GM12878 (cell line): ENCODE results near the gene SLC9A7. TPM values are rescaled to one million over a fixed set of nuclear protein-coding genes. Genes with fewer than 3 reads are reported as not detected.

ENCODE experiments used
- BCL11A ChIP-seq: IDR thresholded peaks from 2 replicates; pipeline ENCODE4 v1.6.1; 2011; ENCODE audit warnings: low read depth, low read length
- CBX5 ChIP-seq: sonication (generic); IDR thresholded peaks from 2 replicates; pipeline ENCODE4 v1.6.1; 2016; ENCODE audit warnings: low read depth, moderate library complexity, mild to moderate bottlenecking, inconsistent platforms
- E2F8 ChIP-seq: fragments of 450-650 bp; IDR thresholded peaks from 2 replicates; pipeline ENCODE4 v1.6.1; 2018; ENCODE audit warnings: mild to moderate bottlenecking, low read depth, moderate library complexity; ENCODE audit not compliant: partially characterized antibody
- EP300 ChIP-seq, 2 experiments: fragments of 150-350 bp in 1 of 2; IDR thresholded peaks; 2 replicates each; pipeline ENCODE4 v1.6.1; 2011 to 2012; ENCODE audit warnings: low read depth in 2 of 2, low read length in 2 of 2, borderline replicate concordance in 1 of 2, improper control_type of control experiment in 1 of 2, inconsistent platforms in 1 of 2; ENCODE audit not compliant: control insufficient read depth in 1 of 2
- EZH2 ChIP-seq: IDR thresholded peaks from 2 replicates; pipeline ENCODE4 v1.6.1; 2012; ENCODE audit warnings: low read depth, mild to moderate bottlenecking, control low read depth, inconsistent platforms, low read length, borderline replicate concordance; ENCODE audit not compliant: control insufficient read depth
- GABPA ChIP-seq: IDR thresholded peaks from 2 replicates; pipeline ENCODE4 v1.6.1; 2014; ENCODE audit warnings: antibody characterized with exemption, low read depth, mild to moderate bottlenecking, inconsistent platforms
- HDGF ChIP-seq: fragments of 450-650 bp; IDR thresholded peaks from 2 replicates; pipeline ENCODE4 v1.6.1; 2016; ENCODE audit warnings: antibody characterized with exemption
- IKZF1 ChIP-seq: fragments of 450-650 bp; conservative IDR thresholded peaks from 2 replicates; pipeline ENCODE4 v1.6.1; 2017; ENCODE audit warnings: antibody characterized with exemption, mild to moderate bottlenecking
- IKZF2 ChIP-seq, 2 experiments: fragments of 450-650 bp; IDR thresholded peaks; 2 replicates each; pipeline ENCODE4 v1.6.1; 2017; ENCODE audit warnings: mild to moderate bottlenecking in 2 of 2, moderate library complexity in 2 of 2
- KLF5 ChIP-seq: fragments of 450-650 bp; IDR thresholded peaks from 2 replicates; pipeline ENCODE4 v1.6.1; 2014; ENCODE audit warnings: mild to moderate bottlenecking; ENCODE audit not compliant: partially characterized antibody
- MYC ChIP-seq: IDR thresholded peaks from 2 replicates; pipeline ENCODE4 v1.6.1; 2011; ENCODE audit warnings: mild to moderate bottlenecking, low read length, moderate library complexity, inconsistent platforms; ENCODE audit not compliant: insufficient read depth, insufficient replicate concordance, insufficient read length, severe bottlenecking
- NFXL1 ChIP-seq: fragments of 450-650 bp; IDR thresholded peaks from 2 replicates; pipeline ENCODE4 v1.6.1; 2017; ENCODE audit warnings: antibody characterized with exemption, mild to moderate bottlenecking, borderline replicate concordance
- NR2C1 ChIP-seq: fragments of 450-650 bp; IDR thresholded peaks from 2 replicates; pipeline ENCODE4 v1.6.1; 2017; ENCODE audit warnings: antibody characterized with exemption, mild to moderate bottlenecking, moderate library complexity
- RCOR1 ChIP-seq: conservative IDR thresholded peaks from 2 replicates; pipeline ENCODE4 v1.6.1; 2012; ENCODE audit warnings: low read depth, low read length, improper control_type of control experiment
- RUNX3 ChIP-seq: IDR thresholded peaks from 2 replicates; pipeline ENCODE4 v1.6.1; 2012; ENCODE audit warnings: low read length, inconsistent platforms
- SMC3 ChIP-seq: IDR thresholded peaks from 2 replicates; pipeline ENCODE4 v1.6.1; 2011; ENCODE audit warnings: low read length, improper control_type of control experiment, borderline replicate concordance
- STAT1 ChIP-seq: fragments of 450-650 bp; conservative IDR thresholded peaks from 2 replicates; pipeline ENCODE4 v1.6.1; 2014; ENCODE audit warnings: antibody characterized with exemption, mild to moderate bottlenecking
- WRNIP1 ChIP-seq: IDR thresholded peaks from 2 replicates; pipeline ENCODE4 v1.6.1; 2011; ENCODE audit warnings: low read depth, low read length, improper control_type of control experiment, borderline replicate concordance
- ZNF207 ChIP-seq: fragments of 450-650 bp; IDR thresholded peaks from 2 replicates; pipeline ENCODE4 v1.6.1; 2014; ENCODE audit warnings: antibody characterized with exemption, mild to moderate bottlenecking, borderline replicate concordance
- polyA plus RNA-seq, 11 experiments: library from polyadenylated mRNA; depleted of rRNA in 4 of 11; unstranded in 6 of 11; stranded (reverse) in 5 of 11; fragments of >200 nt; fragmentation: Nextera tagmentation in 4 of 11; fragmentation: Illumina TruSeq in 1 of 11; extraction: Ambion mirVana in 4 of 11; extraction: Trizol in 1 of 11; gene quantifications; 1 replicate in 1 of 11; 2 replicates in 10 of 11; pipeline versions ENCODE4 v1.2.1 to v1.2.3, GENCODE V29; 2011 to 2016; ENCODE audit warnings: inconsistent platforms in 2 of 11, missing spikeins in 2 of 11, low read depth in 1 of 11
- total RNA-seq, 4 experiments: library from RNA; depleted of rRNA in 3 of 4; stranded (reverse); fragments of >200 nt in 3 of 4; fragmentation: Illumina TruSeq in 1 of 4; extraction: Trizol in 1 of 4; gene quantifications; 2 replicates each; pipeline versions ENCODE4 v1.2.1 to v1.2.3, GENCODE V29; 2013 to 2021
- TF ChIP-seq, protein P1 (sequence below): fragments of 450-650 bp; IDR thresholded peaks from 2 replicates; pipeline ENCODE4 v1.6.1; 2017; ENCODE audit warnings: mild to moderate bottlenecking
- TF ChIP-seq, protein P2 (sequence below): fragments of 450-650 bp; IDR thresholded peaks from 2 replicates; pipeline ENCODE4 v1.6.1; 2017; ENCODE audit warnings: mild to moderate bottlenecking, moderate library complexity
- TF ChIP-seq, protein P3 (sequence below): fragments of 450-650 bp; IDR thresholded peaks from 2 replicates; pipeline ENCODE4 v1.6.1; 2016; ENCODE audit warnings: mild to moderate bottlenecking

Gene SLC9A7
- total and polyA plus RNA-seq, 10 of the 15 experiments (the other 5 are each of a cell fraction or from before 2014, with no cell fraction given): 5.0 to 62.8 (median 30.5) TPM

DNA sequence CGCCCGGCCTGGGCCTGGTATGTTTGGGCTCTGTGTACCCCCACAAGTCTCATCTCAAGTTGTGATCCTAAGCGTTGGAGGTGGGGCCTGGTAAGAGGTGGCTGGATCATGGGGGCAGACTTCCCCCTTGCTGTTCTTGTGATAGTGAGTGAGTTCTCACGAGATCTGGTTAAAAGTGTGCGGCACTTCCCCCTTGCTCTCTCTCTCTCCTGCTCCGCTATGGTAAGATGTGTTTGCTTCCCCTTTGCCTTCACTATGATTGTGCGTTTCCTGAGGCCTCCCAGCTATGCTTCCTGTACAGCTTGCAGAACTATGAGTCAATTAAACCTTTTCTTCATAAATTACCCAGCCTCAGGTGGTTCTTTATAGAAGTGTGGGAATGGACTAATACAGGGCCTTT lies 132.4 kb downstream of the SLC9A7 start (continued):
- no peak for TF ChIP-seq BCL11A
- TF ChIP-seq RCOR1: no peak
- TF ChIP-seq, protein P1, sequence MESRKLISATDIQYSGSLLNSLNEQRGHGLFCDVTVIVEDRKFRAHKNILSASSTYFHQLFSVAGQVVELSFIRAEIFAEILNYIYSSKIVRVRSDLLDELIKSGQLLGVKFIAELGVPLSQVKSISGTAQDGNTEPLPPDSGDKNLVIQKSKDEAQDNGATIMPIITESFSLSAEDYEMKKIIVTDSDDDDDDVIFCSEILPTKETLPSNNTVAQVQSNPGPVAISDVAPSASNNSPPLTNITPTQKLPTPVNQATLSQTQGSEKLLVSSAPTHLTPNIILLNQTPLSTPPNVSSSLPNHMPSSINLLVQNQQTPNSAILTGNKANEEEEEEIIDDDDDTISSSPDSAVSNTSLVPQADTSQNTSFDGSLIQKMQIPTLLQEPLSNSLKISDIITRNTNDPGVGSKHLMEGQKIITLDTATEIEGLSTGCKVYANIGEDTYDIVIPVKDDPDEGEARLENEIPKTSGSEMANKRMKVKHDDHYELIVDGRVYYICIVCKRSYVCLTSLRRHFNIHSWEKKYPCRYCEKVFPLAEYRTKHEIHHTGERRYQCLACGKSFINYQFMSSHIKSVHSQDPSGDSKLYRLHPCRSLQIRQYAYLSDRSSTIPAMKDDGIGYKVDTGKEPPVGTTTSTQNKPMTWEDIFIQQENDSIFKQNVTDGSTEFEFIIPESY: no peak
- no peak for TF ChIP-seq KLF5
- no peak for TF ChIP-seq EZH2
- 0 out of 2 replicates have a peak, but pooled peaks have one; percentile 9 for TF ChIP-seq GABPA
- no peak for TF ChIP-seq STAT1
- TF ChIP-seq IKZF2 (IDR thresholded peaks at IDR 0.05): peak; percentile 40 to 63; a peak in 2 of 4 replicates
- TF ChIP-seq NFXL1: no peak
- TF ChIP-seq SMC3: no peak
- no peak for TF ChIP-seq HDGF
- TF ChIP-seq, protein P2, sequence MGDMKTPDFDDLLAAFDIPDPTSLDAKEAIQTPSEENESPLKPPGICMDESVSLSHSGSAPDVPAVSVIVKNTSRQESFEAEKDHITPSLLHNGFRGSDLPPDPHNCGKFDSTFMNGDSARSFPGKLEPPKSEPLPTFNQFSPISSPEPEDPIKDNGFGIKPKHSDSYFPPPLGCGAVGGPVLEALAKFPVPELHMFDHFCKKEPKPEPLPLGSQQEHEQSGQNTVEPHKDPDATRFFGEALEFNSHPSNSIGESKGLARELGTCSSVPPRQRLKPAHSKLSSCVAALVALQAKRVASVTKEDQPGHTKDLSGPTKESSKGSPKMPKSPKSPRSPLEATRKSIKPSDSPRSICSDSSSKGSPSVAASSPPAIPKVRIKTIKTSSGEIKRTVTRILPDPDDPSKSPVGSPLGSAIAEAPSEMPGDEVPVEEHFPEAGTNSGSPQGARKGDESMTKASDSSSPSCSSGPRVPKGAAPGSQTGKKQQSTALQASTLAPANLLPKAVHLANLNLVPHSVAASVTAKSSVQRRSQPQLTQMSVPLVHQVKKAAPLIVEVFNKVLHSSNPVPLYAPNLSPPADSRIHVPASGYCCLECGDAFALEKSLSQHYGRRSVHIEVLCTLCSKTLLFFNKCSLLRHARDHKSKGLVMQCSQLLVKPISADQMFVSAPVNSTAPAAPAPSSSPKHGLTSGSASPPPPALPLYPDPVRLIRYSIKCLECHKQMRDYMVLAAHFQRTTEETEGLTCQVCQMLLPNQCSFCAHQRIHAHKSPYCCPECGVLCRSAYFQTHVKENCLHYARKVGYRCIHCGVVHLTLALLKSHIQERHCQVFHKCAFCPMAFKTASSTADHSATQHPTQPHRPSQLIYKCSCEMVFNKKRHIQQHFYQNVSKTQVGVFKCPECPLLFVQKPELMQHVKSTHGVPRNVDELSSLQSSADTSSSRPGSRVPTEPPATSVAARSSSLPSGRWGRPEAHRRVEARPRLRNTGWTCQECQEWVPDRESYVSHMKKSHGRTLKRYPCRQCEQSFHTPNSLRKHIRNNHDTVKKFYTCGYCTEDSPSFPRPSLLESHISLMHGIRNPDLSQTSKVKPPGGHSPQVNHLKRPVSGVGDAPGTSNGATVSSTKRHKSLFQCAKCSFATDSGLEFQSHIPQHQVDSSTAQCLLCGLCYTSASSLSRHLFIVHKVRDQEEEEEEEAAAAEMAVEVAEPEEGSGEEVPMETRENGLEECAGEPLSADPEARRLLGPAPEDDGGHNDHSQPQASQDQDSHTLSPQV: no peak
- no peak for TF ChIP-seq E2F8
- TF ChIP-seq NR2C1: no peak
- TF ChIP-seq, protein P3, sequence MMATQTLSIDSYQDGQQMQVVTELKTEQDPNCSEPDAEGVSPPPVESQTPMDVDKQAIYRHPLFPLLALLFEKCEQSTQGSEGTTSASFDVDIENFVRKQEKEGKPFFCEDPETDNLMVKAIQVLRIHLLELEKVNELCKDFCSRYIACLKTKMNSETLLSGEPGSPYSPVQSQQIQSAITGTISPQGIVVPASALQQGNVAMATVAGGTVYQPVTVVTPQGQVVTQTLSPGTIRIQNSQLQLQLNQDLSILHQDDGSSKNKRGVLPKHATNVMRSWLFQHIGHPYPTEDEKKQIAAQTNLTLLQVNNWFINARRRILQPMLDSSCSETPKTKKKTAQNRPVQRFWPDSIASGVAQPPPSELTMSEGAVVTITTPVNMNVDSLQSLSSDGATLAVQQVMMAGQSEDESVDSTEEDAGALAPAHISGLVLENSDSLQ: no peak
- no peak for TF ChIP-seq WRNIP1
- no peak for TF ChIP-seq MYC
- peak; percentile 38; the same call in 1 of the 2 replicates for TF ChIP-seq RUNX3
- no peak for TF ChIP-seq CBX5
- 0 out of 2 replicates have a peak, but pooled peaks have one; percentile 25 for TF ChIP-seq IKZF1
- no peak for TF ChIP-seq EP300 (IDR thresholded peaks at IDR 0.05; ENCODE audit: borderline replicate concordance in 1 of 2, control insufficient read depth in 1 of 2, low read depth in 2 of 2, low read length in 2 of 2)
- TF ChIP-seq ZNF207: no peak
